Stimulated activated CD4-positive, alpha-beta T cell treated with anti-CD3 and anti-CD28 coated beads, Interleukin-2, amount 100 ng/mL, for 4 hours (primary cell): ENCODE data around the gene PTPN22.
A peak's percentile ranks its signal among the peaks of the same experiment; 100 is the strongest.

Source experiments
- DNase-seq: peaks from one replicate; pipeline ENCODE4 v3.0.0-alpha.2; 2020; ENCODE audit warnings: low read depth

Gene PTPN22

GRCh38 chr1:113887402-113888175 is 16.1 kb upstream of the PTPN22 start, which contains the start of gene BCL2L15:
Gene BCL2L15 (minus strand): TSS chr1:113887581. CDS start chr1:113887375, 206 bp downstream.
- DNase-seq: no peak

GRCh38 chr1:113886417-113887401 is 15.2 kb upstream of the PTPN22 start:
- no peak for DNase-seq

GRCh38 chr1:113881661-113882060 is 10.1 kb upstream of the PTPN22 start:
- no peak for DNase-seq

- no peak for DNase-seq
Observed at GRCh38 chr1:113879739-113880038, 8.2 kb upstream of the PTPN22 start.

- DNase-seq: no peak
Observed at GRCh38 chr1:113876176-113876575, 4.7 kb upstream of the PTPN22 start.

GRCh38 chr1:113875714-113876113 is 4.2 kb upstream of the PTPN22 start:
- DNase-seq: no peak

GRCh38 chr1:113874012-113874879 is 2.7 kb upstream of the PTPN22 start:
- no peak for DNase-seq

GRCh38 chr1:113872219-113872935 is 865 bp upstream of the PTPN22 start:
- no peak for DNase-seq

GRCh38 chr1:113870778-113871177 is 734 bp downstream of the PTPN22 start:
- no peak for DNase-seq

GRCh38 chr1:113868387-113869083 is 3.0 kb downstream of the PTPN22 start:
- DNase-seq: peak; percentile 28

GRCh38 chr1:113861641-113862040 is 9.9 kb downstream of the PTPN22 start:
- DNase-seq: no peak

GRCh38 chr1:113860891-113861290 is 10.6 kb downstream of the PTPN22 start:
- no peak for DNase-seq

- DNase-seq: no peak
Observed at GRCh38 chr1:113859478-113860175, 11.9 kb downstream of the PTPN22 start.

GRCh38 chr1:113858982-113859381 is 12.5 kb downstream of the PTPN22 start:
- no peak for DNase-seq

GRCh38 chr1:113858418-113858817 is 13.1 kb downstream of the PTPN22 start:
- DNase-seq: no peak

- no peak for DNase-seq
Observed at GRCh38 chr1:113857776-113858175, 13.7 kb downstream of the PTPN22 start.

GRCh38 chr1:113856401-113856790 is 15.1 kb downstream of the PTPN22 start:
- no peak for DNase-seq

- no peak for DNase-seq
Observed at GRCh38 chr1:113855630-113856400, 15.7 kb downstream of the PTPN22 start.

- DNase-seq: no peak
Observed at GRCh38 chr1:113854234-113854633, 17.3 kb downstream of the PTPN22 start.
